ENCODE results near the gene RCOR2.
A peak's percentile ranks its signal among the peaks of the same experiment; 100 is the strongest.

RCOR2 gene

DNA sequence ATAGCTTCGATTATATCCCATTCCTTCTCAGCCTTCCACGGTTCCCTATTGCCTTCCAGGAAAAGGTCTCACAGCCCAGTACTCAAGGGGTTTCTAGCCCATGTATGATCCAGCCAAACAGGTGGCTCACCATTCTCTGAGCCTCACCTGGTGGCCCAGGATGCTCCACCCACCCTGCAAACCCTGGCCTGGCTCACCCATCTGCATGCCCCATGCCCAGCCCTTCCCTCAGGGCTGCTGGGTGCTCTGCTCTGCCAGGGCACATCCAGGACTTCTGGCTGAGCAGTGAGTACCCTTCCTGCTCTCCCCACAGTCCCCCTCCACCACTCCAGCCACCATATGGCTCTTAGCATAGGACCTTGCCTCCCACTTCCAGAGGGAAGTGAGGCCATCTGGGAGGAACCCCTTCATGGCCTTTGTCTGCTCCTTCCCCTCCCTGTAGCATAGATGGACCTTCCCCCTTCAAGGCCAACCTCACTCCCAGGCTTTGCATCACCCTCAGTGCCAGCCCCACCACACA, 5.8 kb upstream of the RCOR2 start:
- DNase-seq (ENCODE audit: low read depth in 2 of 2): no peak

DNA sequence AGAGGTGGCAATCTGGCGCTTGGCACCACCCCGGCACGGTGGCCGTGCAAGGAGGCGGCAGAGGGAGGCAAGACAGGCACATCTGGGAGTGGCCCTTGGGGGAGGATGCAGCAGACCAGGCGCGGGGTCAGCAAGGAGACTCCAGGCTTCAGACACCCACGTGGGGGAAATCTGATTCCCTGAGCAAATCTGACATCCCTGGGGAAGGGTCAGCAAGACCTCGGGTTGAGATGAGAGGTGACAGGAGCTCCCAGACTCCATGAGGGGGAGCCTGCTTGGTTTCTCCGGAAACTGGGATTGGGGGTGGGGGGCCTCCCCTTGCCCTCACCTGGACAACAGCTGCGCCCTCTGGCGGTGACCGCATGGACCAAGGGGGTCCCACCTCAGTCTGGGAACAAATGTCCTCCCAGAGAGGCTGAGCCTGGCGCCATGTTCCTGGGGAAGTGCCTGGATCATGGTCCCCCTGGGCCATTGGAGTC, 4.0 kb upstream of the RCOR2 start:
- DNase-seq (ENCODE audit: low read depth in 2 of 2): no peak

DNA sequence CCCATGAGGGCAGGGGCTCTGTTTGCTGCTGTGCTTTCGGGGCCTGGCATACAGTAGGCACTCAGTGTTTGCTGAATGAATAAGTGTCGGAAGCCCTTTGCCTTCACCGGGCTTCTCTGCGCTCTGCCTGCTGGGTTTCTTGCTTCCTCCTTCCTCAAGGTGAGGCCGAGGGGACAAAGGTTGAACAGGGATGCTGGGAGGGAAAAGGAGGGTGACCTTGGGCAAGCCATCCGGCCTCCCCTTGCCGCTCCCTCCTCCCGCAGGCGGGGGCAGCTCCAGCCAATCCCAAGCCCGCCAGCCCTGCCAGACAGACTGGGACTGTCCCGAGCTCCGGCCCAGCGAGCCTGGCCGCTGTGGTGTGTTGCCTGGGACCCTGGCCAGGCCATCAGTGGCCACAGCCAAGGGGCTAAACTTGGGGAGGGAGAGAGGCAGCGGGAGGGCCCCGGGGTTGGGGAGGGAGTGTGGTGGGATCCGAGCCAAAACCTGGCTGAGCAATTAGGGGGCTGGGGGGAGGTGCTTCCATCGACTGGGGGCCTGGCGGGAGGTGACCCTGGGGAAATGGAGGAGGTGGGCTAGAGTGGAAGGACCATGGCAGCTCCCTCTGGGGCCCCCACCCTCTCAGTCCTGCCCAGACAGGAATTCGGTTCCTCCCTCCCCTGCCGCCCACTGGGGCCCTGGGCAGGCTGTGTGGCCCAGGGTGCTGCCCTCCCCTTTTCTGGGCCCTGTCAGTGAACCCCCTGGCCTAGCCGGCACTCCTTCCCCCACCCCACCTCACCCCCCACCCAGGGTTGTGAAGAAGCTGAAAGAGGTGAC, 3.4 kb upstream of the RCOR2 start:
- no peak for DNase-seq (ENCODE audit: low read depth in 2 of 2)

DNA sequence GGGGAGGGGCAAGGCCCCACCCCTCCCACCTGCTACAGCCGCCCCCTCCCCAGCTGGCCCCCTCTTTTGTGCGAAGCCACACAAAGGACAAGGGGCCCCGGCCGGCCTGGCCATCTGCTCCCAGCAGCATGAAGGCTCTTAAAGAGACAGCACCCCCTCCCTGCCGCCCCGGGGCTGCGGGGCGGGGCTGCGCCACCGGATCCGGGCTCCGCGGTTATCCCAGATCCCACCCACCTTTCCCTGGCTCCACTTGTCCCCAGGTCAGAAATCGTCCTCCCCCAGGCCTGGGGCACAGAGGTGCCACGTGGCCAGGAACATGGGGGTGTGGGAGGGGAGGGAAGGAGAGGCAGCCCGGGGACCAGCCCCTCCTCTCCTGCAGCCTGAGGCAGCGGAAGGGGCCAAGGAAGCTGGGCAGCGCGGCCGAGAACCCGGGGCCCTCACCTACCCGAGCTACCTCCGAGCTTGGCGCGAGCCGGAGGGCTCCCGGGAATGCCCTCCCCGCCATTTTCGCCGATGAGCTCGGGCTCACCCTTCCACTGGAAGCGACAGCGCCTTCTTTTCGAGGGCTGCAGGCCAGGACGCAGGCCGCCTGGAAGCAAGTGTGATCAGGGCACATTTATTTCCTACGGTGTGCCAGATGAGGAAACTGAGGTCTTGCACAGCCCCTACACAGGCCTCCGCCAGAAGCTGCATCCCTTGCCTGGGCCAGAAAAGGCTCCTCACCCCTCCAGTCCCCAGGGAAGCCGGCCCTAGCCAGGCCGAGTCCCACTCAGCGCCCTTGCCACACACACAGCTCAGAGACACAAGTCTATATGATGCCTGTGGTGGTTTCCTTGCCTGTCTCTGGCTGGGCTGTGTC, 2.5 kb upstream of the RCOR2 start:
- DNase-seq (ENCODE audit: low read depth in 2 of 2): no peak

DNA sequence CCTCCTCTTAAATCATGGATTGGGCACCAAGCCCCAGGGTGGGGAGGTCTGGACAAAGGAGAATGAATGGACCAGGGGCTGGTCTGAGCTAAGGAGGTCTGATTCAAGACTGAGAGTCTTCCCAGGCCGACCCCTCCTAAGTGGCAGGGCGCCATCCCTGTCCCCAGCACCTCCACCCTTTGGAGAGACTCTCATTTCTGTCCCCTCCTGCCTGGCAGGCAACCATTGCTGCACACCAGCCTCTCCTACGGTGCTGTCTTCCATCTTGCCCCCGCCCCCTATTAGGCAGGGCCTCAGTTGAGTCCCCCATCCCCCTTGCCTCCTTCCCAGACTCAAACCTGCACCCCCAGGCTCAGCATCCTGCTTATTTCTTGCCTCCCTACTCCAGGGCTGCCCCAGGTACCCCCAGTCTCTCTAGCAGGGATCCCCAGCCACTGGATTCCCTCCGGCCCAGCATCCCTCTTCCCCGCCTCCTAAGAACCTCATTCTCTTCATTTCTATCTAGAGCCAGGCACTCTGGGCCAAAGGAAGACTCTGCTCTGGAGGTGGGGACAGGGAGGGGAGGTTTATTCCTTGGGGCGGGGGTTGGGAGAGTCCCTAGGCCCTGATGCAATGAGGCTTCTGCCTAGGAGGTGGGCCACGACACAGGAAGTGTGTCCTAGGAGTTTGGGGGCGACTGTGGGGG, 1.7 kb upstream of the RCOR2 start:
- DNase-seq (ENCODE audit: low read depth in 2 of 2): no peak

DNA sequence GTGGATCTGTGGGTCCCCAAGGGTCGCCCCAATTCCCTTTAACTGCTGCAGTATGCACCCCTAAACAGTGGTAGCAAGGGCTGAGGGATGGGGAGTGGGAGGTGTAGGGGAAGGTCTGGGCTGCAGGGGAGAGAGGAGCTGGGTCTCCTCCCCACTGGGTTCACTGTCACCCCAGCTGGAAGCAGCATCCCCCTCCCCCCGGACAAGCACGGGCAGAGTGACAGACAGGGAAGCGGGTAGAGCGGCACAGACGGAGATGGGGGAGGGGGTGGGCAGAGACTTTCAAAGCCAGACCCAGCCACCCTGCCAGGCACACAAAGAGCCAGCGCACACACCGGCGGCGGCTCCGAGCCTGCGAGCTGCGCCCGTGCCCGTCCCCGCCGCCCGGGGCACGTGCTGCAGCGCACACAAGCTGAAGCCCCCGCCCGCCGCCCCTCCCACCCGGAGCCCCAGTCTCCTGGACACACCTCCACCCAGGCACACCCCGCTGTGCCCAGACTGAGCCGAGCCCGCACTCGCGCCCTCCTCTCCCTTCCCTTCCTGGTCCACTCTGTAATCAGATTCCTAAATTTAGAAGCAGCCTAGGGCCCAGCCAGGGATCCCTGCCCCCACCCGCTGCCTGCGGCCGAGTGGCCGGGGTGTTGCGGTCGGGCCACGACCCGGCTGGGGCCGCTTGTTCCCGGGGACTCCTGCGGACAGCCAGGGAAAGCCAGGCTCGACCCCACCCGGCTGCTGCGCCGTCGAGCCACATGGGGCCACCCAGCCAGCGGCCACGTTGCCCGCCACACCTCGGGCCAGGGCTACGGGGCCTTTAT, 935 bp upstream of the RCOR2 start:
- no peak for DNase-seq (ENCODE audit: low read depth in 2 of 2)

DNA sequence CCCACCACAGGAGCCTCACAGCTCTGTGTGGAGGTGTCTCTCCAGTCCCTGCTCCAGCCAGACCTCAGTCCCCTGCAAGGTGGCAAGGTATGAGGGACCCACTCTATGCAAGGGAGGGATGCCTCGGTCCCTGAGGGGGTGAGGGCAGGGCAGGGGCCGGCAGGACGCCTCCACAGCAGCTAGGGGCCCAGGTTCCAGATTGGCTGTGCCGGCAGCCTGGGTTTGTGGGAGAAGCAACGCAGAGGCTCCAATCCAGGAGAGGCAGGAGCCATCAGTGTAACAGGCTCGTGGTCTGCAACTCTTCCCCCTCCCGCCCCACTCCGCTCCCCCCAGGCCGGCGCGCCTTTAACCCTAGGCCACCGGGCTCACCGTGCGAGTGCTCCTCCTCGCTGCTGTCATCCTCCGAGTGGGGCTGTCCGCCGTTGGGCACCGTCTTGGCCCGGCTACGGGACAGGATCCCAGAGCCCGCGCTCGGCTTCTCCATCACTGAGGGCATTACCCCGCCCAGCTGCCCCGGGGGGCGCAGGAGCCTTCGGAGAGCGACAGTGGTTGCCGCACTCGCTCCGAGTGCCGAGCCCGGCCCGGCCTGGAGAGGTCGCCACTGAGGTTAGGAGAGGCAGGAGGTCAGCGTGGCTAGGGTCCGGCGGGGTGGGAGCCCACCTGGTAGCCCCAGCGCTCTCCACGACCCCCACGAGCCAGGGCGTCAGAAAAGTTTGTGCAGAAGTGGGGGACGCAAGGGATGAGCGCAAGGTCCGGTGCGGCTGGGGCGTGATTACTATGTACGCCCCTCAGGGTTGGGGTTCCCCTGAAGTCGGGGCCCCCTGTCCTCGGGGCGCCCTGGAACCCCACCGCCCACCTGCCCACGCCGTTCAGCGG, 765 bp downstream of the RCOR2 start:
- peak; percentile 36 to 42 for DNase-seq (ENCODE audit: low read depth in 2 of 2)

DNA sequence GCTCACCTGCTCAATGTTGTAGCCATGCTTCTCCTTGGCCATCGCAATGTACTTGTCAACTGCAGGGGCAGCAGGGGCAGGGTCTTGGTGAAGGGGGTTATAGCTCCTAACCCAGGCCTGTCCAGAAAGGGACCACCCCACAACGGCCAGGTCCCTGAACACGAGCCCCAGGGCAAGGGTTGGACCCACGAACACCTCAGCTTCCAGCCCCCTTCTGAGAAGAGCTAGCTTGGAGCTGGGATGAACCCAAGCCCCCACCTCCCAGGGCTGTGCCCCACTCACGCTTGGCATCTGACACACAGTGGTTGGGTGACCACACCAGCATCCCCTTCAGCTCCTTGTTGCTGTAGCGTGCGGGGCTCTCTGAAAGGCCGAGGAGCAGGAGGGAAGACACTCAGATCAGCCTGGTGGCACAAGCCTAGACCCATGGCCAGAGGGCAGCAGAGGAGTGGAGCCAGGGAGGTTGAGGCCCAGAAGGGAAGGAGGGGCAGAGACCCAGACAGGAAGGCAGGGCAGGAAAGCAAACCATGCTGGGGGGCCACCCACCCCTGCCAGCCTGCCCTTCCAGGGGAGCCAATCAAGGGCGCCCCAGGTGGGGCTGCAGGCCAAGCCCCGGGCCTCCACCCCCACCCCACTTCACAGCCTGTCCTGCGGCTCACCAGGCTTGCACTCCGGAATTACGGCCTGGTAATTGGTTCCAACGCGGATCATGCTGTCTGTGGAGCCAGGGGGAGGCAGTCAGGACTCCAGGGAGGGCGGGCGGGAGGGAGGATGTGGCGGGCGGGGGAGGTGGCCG, 1.9 kb downstream of the RCOR2 start:
- no peak for DNase-seq (ENCODE audit: low read depth in 2 of 2)

DNA sequence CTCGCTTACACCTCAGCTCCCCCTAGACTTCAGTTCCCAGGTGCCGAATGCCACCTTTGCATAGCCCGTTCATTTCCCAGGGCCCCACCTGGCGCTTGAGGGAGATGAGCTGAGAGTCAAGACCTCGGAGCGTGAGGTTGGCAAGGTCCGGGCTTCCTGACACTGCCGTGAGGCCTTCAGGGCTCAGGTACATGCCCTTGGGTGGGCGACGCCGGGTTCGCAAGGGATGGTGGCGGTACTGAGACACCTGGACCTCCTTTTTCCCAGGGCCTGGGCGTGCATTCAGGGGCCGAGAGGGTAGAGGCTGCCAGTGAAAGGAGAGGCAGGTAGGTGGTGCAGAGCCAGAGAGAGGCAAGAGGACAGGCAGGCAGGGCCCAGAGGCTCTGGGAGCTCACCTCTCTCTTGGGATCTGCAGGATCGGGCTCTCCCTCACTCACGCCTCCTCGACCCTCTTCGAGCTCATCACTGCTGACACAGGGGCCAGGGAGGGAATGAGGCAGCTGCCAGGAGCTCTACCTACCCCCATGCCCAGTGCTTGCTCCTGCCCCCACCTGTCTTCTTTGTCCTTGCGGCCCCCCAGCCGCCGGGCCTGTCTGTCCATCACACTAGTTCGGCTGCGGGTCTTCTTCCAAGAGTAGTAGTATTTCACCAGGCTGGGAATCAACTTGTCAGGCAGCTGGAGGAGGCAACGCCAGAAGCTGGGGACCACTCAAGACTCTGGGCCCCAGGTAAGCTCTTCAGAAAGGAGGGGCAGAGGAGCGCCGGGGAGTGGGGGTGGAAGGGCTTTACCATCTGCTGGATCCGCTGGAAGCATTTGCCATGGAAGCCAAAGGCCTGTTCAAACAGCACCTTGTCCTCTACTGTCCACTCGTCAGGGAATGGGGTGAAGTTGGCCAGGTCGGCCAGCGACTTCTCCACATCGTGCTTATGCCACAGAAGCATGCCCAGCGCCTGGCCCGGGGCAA, 2.8 kb downstream of the RCOR2 start:
- no peak for DNase-seq (ENCODE audit: low read depth in 2 of 2)

DNA sequence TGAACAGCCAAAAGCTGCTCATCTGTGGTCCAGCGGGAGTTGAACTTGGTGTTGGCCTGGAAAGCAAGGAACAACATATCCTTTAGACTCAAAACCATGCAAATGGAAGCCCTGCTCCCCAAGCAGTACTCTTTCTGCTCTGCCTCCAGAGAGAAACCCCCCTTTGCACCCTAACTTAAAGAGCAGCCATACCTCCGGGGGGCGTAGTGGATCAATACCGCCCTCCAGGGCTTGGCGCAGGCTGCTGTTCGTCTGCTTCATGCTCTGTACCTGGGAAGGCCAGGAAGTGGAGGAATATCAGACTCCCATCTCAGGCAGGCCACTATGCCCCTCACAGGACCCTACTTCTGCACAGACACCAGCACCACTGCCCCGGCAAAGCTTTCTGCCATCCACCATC, 4.3 kb downstream of the RCOR2 start:
- no peak for DNase-seq (ENCODE audit: low read depth in 2 of 2)

DNA sequence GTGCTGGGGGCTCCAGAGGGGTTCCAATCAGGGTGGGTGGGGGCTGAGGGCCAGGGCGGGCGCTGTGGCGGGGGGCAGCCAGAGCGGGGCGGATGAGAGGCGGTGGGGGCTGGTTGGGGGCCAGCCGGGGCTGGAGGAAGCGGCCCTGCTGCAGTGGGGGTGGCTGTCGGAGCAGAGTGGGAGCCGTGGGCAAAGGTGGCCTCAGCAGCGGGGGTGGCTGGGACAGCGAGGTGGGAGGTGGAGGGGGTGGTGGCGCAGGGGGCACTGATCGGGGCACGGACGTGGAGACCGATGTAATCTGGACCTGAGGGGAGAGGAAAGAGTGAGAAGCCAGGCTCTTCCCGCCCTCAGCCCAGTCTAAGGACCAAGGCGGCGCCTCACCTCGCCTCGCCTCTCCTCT, 5.1 kb downstream of the RCOR2 start:
- DNase-seq (ENCODE audit: low read depth in 2 of 2): no peak

DNA sequence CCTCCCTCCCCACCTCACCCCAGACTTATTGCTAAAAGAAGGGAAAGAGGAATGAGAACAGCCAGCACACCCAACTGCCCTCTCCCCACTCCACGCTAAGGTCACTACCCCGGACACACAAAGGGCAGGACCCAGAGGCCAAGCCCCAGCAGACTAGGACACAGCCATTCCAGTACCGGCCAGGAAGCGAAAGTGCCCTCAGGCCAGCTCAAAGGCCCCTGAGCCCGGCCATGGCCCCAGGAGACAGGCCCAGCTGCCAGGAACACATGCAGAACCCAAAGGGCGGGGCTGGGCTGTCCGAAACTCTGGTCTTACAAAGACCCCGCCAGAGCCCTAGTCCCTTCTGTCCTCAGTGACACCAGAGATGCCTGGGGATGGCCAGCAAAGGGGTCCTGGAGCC, 5.5 kb downstream of the RCOR2 start:
- no peak for DNase-seq (ENCODE audit: low read depth in 2 of 2)

DNA sequence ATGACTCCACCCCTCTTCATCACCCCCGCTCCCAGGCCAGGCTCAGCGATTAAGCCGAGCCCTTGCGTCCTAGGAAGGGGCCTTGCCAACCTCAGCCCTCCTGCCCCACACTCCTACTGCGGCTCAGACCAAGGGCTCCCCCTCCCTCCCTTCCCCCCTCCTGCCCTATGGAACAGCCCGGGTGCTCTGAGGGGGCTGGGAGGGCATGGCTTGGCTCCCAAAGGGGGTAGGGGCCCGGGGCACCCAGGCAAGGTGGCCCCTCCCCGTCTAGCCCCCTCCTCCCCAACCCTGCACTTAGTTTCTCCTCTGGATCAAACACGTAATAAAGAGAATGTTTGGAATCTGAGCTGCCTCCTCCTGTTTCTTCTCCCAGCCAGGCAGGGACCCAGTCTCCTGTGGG, 6.3 kb downstream of the RCOR2 start:
- DNase-seq (ENCODE audit: low read depth in 2 of 2): no peak

DNA sequence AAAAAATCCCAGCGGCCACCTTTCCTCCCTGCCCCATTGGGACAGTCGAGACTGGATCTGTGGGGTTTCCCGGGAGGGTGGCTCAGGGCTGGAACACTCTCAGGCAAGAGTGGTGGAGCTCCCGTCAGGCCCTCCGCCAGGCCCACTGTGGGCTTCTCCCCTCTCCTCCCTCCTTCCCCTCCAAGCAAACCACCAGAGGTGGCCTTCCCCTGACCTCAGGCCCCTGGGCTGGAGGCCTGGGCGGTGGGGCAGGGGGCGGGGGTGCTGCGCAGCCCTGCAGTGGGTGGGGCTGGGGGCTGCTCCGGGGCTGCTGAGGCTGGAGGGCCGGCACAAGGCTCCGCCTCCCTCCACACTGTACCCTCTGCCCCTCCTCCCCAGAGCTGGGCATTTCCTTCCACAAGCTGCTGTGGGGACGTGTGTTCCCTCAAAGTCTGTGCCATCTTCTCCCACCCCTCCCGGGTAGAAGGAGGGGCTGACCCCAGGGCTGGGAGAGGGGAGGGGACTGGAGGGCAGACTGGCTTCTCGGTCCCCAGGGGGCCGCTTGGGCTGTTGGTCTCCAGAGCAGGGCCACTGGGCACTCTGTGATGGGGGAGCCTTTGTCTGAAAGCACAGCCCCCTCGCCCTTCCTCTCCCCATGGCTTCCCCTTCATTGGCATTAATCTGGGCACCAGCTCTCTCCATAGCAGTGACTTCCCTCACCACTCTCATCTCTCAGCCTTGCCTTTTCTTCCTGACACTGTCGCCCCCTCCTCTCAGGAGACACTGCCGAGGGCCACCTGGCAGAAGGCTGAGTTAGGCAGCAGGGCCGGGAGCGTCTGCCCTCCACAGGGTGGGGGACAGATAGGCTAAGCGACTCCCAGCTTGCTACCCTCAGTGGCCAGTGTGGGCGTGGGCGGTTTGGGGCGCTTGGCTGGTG, 7.1 kb downstream of the RCOR2 start:
- no peak for DNase-seq (ENCODE audit: low read depth in 2 of 2)

DNA sequence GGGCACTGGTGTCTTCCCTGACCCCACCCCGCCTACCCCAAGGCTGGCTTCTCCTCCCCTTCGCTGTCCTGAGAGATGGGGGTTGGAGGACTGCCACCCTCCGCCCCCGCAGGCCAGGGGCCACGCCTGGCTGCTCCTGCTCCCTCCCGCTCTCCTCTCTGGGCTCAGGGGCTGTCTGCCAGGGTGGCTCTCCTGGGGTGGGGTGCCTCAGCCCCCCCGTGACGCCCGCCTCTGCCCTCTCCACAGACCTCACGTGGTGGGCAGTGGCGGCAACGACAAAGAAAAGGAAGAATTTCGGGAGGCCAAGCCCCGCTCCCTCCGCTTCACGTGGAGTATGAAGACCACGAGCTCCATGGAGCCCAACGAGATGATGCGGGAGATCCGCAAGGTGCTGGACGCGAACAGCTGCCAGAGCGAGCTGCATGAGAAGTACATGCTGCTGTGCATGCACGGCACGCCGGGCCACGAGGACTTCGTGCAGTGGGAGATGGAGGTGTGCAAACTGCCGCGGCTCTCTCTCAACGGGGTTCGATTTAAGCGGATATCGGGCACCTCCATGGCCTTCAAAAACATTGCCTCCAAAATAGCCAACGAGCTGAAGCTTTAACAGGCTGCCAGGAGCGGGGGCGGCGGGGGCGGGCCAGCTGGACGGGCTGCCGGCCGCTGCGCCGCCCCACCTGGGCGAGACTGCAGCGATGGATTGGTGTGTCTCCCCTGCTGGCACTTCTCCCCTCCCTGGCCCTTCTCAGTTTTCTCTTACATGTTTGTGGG, 8.1 kb downstream of the RCOR2 start:
- no peak for DNase-seq (ENCODE audit: low read depth in 2 of 2)

DNA sequence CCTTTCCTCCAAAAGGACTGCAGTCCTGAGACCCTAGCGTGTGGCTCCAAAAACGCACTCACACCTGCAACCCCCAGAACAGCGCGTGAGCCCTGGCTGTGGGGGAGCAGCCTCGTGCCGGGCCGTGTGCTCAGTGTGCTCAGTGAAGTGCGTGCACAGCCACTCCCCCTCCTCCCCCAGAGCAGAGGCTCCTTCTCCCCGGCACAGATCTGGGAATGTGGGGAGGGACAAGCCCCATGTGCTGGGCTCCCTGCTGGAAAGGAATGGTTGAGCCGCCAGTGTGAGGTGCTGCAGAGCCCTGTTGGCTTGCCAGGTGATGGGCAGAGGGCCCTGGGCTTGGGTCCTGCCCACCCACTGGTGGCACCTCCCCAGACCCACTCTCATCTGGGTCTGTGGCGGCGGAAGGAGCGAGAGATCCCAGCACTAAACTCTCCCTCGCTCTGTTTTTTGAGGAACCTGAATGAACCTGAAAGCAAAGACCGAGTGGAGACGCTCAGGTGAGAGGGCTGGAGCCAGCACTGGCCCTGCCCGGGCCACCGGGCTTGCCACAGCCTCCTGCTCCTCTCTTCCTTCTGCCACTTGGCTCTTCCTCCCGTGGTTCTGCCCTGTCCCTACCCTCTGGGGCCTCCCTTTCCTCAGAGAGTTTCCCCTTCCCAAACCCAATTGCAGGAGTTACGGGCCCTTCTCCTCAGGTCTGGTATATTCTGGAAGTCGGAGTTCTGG, 9.0 kb downstream of the RCOR2 start:
- no peak for DNase-seq (ENCODE audit: low read depth in 2 of 2)

All from stimulated activated CD4-positive, alpha-beta T cell treated with anti-CD3 and anti-CD28 coated beads, Interleukin-4, amount 100 ng/mL, for 48 hours (primary cell).